NCI-H187 treated with DMSO at 0.1 percent for 48 hours (cell line): ENCODE results near the gene SFRP4.

Experiments used
- DNase-seq: peaks from one replicate; lab custom pipeline; 2025; lab: John Stamatoyannopoulos, UW

SFRP4 gene

DNA sequence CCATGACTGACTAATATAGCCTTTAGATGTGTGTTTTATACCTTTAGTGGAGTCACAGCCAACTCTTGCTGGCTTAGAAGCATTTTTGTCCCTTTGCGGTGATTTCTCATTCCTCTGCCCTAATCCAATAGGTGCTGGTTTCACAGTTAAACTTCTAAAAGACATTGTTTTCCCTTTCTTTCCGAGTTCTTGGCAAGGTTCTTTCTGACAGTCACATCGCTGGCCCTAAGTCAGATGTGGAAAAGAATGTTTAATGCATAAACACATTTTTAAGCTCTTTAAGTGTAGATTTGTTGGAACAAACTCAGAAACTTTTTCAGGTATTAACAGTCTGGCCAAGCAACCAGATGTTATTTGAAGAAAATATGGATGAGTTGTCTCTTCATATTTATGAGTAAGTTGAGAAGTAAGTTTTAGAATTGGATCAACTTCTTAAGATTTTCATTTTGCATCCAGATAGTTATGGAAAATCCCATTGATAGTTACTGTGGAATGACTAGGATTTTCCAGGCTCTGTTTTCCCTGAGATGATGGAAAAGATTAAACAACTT is 7.9 kb upstream of the SFRP4 start:
- no peak for DNase-seq

DNA sequence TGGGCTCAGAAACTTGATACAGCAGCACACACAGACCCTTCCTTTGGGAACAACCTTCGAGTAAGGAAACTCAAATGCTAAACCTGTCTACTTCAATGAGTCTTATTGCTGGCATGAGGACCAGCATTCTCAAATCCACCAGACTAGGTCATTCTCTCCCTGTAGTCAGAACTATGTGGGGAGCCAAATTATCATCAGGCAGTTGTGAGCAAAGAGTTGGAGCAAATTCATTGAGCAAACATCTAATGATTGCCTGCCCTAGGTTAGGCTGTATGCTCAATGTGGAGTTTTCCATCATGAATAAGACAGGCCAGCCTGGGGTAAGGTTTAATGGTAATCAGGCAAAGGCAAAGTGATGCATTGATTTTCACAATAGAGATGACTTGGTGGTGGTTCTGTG is 7.4 kb upstream of the SFRP4 start:
- no peak for DNase-seq

DNA sequence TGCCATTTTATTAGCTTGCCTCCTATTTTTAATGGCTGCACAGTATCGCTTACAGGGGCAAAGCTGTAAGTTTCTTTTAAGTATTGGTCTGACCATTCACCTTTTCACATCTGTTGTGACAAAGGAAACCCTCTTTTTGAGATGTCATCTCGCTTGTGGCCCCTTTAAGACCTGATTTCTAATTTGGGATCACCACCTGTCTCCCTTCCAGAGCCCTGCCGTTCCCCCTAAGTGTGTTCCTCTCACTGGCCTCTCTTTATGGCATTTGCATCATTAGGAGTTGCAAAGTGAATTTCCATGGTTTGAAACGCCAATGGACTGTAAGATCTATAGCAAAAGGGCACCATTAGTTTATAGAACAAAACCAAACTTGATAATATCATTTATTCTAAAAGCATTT is 5.3 kb upstream of the SFRP4 start:
- no peak for DNase-seq

DNA sequence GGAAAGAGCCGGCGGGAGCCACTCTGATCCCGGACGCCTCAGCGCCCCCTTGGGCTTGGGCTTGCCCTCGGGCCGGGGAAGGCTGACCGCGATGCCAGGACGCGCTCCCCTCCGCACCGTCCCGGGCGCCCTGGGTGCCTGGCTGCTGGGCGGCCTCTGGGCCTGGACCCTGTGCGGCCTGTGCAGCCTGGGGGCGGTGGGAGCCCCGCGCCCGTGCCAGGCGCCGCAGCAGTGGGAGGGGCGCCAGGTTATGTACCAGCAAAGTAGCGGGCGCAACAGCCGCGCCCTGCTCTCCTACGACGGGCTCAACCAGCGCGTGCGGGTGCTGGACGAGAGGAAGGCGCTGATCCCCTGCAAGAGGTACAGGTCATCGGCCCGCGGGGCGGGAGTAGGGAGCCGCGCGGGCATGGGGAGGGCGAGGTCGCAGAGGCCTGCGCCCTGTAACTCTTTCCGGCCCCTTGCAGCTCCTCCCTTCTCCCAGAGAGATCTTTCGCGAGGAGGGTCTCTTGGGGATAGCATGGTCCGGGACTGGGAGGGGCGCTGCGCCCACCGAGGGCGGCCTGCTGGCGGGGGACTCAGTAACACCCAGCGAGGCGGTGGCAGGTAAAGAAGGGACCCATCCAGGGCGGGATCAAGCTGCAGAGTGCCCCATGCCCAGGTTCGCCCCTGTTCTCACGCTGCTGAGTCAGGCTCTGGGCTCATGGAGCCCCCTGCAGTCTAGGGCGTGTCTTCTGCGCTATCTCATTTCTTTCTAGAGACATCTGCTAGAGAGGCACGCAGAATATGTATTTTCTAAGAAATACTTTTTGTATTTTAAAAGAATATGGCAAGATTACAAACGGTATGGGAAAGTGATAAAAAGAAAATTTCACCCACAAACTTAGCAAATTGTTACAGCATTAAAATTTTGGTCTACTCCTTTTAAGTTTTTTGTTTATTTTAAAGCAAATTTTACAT is 4.5 kb upstream of the SFRP4 start:
- DNase-seq = no peak

DNA sequence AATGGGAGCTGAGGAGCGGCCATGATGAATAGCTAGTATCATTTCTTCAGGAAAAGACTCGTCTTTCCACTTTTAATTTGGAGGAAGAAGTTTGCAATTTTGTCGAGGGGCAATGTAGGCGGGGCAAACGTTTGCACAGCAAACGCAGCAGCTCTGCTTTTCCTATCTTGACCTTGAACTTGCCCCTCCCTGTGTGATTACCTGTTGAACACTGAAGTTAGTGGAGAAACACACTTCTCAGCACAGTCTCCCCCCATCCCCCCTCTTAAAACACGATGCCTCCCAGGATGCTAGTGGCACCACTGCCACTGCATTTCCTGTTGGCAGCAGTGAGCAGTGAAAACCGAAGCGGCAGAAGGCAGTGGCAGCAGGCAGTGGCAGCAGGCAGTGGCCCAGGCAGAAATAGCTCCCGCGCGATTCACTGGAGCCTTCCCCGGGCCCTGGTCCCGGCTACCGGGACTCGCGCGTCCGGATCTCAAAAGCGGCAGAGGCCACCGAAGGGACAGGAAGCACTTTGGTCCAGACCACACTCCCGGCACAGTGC is 3.8 kb upstream of the SFRP4 start, which contains the start of gene EPDR1:
TSS of gene EPDR1 (plus strand) at position 336 of the 544 bp plus-strand sequence. CDS start 300 bp downstream, outside the sequence.
- no peak for DNase-seq

DNA sequence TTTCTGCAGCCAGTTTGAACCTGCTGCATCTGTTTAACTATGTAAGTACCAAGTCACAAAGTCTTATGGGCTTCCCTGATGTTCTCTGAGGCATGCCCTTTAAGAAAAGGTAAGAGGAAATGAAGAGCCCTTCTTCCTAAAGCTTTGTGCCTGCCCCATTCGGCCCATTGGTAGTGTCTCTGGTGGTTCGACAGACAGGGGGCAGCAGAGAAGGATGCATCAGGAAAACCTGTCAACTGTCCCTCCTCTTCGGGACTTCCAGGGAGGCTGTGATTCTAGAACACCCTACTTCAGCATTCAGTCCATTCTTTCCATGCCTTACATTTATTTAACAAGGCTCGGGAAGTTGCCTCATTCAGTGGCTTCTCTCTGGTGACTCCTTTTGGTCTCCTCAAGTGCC is 1.9 kb upstream of the SFRP4 start:
- no peak for DNase-seq

DNA sequence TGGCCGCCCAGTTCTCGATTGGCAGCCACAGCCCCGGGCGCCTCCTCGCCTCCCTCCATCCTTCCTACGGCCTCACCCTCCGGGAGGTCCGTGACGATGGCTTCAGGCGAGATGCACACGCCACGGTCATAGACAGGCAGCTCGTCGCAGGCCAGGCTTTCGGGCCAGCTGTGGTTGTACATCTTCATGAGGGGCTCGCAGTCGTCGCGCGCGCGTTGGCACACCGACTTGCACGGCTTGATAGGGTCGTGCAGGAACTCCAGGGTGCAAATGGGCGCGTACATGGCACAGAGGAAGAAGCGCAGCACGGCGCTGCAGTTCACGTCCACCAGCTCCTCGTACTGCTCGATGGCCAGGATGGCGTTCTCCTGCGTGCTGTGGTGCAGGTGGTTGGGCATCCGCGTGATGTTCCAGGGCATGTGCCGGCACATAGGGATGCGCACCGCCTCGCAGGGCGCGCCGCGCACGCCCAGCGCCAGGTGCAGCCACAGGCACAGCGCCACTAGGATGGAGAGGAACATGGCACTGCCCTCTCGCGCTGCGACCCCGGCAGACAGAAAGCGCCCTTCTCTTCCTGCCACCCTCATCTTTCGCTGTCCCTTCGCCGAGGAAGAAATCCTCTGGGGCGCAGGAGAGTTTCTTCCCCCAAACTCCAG is 472 bp downstream of the SFRP4 start:
- DNase-seq = no peak

DNA sequence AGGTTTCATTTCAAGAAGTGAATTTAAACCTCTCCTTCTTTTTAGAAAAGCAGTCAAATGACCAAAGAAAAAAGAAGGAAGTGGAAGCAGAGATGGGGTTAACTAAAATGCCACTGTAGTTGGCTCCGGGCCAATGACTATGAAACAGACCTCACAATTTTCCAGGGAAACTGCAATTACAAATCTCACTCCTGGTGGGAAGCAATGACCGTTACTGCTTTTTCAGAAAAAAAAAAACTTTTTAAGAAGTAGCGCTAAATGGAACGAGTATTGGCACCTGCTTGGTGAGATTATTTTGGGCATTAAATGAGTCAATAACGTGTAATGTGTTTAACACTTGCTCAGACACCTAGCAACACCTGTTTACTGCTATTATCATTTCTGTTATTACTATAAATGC is 1.2 kb downstream of the SFRP4 start:
- DNase-seq = no peak

DNA sequence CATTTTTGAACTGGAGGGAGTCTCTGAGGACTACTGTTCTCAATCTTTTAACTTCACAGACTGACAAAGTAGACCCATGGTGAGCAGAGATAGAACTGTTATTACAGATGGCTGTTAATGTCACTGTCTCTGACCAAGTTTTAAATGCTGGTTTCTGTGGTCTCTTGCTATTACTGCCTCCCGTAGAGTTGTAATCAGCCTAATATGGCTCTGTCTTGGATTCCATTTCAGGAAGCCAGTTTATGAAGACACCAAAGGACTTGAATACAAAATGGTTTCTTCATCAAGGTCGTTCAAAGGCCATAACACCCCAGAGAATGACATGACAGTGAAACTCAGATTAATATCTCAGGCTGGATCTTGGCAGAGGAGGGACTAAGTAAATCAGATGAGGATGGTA is 3.9 kb downstream of the SFRP4 start:
- DNase-seq = no peak

DNA sequence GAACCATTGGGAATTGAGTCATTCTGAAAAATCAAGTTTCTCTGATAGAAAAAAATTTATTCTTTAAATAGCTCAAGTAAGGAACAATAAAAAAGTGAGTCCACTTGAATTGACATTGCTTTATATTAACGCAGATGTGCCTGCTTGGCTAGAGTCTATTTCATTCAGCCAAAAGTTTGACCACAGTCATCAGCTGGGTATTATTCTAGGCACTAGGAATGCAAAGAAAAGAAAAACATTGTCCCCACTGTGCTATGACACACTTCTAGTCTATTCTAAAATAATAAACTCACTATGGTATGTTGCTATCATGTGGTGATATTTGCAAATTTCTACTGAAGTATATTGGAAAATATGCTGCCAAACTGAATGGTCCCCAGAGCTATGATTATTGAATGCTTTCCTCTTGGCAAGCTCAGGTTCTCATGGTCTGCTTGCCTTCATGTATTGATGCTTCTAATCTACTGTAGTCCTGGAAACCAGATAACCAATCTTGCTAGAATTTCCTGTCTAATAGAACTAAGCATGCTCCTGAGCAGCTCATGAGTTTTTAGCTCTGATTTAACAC is 8.3 kb downstream of the SFRP4 start:
- DNase-seq = no peak

DNA sequence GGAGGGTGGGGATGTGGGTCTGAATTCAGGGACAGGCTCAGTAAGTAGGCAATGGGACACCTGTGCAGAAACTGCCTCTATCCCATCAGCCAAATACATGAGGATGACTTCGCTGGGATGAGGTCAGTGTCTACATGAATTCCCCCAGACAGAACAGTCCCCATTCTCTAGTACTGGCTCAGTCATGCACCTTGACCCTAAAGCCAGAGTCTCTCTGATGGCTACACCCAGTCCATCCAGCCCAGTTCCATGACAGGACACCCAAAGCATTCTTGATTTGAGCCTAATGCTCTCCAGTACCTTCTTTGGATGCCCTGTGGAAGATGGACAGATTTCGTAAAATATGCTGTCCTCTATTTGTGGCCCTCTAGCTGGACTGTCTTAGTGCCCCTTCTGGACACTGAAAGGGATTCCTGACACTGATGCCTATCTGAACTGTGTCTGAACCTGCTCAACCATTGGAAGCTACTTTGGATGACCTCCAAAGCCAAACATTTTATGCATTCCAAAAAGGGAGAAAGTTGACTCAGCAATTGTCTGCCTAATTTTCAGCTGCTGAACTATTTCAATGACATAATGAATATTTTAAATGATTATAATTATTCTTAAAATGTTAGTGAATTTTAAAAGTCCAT is 14.6 kb downstream of the SFRP4 start:
- DNase-seq = no peak

DNA sequence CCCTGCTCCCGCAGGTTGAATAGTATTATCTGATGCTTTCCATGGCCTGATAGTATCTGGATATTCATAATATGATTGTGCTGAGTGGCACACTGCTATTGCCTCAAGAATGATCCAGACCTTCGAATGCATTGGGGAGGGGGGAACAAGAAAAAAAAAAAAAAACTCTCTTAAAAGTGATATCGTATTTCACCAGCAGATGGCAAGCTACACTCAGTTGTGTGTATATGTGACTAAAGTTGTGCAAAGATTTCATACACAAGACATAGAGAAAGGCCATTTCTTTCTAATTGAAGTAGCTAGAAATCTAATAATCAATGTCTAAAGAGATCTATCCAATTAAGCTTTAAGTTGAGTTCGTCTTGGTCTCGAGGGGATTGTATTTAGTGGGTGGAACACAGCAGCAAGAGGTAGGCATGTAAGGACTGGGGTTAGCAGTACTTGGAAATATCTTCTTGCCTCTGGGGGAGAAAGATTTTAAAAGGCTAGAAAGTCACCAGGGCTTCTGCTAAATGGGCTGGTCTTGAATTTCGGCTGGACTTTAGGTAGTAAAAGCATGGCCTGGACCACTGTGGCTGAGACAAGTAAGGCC is 15.3 kb downstream of the SFRP4 start:
- DNase-seq = peak; percentile 23

DNA sequence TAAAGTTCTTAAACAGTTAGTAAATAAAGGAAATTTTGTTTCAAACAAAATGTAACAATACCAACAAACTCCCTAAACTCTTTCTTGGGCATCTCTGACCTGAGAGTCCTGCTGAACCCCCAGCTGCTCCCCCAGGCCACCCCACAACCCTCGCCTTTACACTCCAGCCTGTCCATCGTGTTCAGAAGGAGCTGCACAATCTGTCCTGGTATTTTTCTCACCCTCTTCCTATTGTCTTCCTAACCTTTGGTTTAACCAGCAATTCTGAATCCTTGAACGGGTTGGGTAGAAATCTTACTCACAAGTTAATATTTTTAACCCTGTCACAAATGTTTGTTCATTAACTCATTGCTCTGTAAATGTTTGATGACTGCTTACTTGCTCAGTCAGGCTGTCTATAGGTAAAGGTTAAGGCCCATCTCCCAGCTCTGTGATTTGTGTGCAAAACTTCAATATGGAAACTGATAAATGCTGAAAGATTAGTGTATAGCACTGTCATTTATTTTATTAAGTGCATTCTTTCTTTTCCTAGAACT is 16.8 kb downstream of the SFRP4 start:
- DNase-seq = no peak

DNA sequence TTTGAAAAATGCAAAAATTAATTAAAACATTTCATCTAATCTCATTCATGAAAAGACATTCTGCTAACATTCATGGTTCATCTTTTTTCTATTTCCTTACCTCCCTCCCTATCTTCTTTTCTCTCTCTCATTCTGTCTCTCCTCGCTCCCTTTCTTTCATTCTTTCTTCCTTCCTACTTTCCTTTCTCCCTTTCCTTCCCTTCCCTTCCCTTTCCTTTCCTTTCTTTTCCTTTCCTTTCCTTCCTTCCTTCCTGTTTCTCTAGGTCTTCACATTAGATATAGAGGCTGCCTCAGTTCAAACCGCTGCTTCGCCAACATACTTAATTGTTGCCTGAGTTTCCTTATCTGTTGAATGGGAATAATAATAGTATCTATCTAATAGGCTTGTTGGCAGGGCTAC is 21.9 kb downstream of the SFRP4 start:
- DNase-seq = no peak

DNA sequence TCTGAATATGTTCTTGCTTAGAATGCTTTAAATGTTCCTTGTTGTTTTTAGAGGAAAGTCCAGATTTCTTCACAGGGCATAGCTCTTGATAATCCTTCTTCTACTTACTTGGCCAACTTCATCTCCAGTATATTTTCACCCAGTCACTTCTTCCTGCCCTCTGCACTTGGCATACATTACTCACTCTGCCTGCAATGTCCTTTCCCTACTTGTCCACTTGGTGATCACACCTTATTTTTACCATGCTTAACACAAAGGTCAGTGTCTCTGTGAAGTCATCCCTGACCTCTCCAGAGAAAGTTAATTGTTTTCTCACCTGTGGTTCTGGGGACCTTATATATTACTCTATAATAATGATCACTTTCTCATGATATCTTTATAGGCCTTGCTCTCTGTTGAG is 23.3 kb downstream of the SFRP4 start:
- DNase-seq = no peak

DNA sequence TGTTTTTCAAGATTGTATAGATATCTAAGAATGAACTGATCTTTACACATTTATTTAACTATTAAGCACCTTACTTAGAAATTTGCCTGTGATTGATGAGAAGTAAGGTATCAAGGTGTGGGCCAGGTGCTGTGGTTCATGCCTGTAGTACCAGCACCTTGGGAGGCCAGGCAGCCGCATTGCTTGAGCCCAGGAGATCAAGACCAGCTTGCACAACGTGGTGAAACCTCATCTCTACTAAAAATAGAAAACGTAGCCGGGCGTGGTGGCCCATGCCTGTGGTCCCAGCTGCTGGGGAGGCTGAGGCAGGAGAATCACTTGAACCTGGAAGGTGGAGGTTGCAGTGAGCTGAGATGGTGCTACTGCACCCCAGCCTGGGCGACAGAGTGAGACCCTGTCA is 34.5 kb downstream of the SFRP4 start:
- no peak for DNase-seq
